GM12878 (cell line): Measurements from ENCODE around the gene ASF1B. TPM values are rescaled to one million over a fixed set of nuclear protein-coding genes. Genes with fewer than 3 reads are reported as not detected.

Source experiments
- EZH2 ChIP-seq: IDR thresholded peaks from 2 replicates; pipeline ENCODE4 v1.6.1; 2012; ENCODE audit warnings: low read depth, mild to moderate bottlenecking, control low read depth, inconsistent platforms, low read length, borderline replicate concordance; ENCODE audit not compliant: control insufficient read depth
- PAX8 ChIP-seq: fragments of 450-650 bp; IDR thresholded peaks from 2 replicates; pipeline ENCODE4 v1.6.1; 2017; ENCODE audit warnings: mild to moderate bottlenecking, moderate library complexity
- SMARCA5 ChIP-seq: fragments of 450-650 bp; IDR thresholded peaks from 2 replicates; pipeline ENCODE4 v1.6.1; 2017; ENCODE audit warnings: mild to moderate bottlenecking
- SRF ChIP-seq, 2 experiments: IDR thresholded peaks; 2 replicates each; pipeline ENCODE4 v1.6.1; 2011; ENCODE audit warnings: low read depth in 2 of 2, low read length in 2 of 2, mild to moderate bottlenecking in 1 of 2, moderate library complexity in 1 of 2
- ZNF622 ChIP-seq: fragments of 450-650 bp; IDR thresholded peaks from 2 replicates; pipeline ENCODE4 v1.6.1; 2017; ENCODE audit warnings: mild to moderate bottlenecking, inconsistent platforms
- polyA plus RNA-seq, 11 experiments: library from polyadenylated mRNA; depleted of rRNA in 4 of 11; unstranded in 6 of 11; stranded (reverse) in 5 of 11; fragments of >200 nt; fragmentation: Nextera tagmentation in 4 of 11; fragmentation: Illumina TruSeq in 1 of 11; extraction: Ambion mirVana in 4 of 11; extraction: Trizol in 1 of 11; gene quantifications; 1 replicate in 1 of 11; 2 replicates in 10 of 11; pipeline versions ENCODE4 v1.2.1 to v1.2.3, GENCODE V29; 2011 to 2016; ENCODE audit warnings: inconsistent platforms in 2 of 11, missing spikeins in 2 of 11, low read depth in 1 of 11
- total RNA-seq, 4 experiments: library from RNA; depleted of rRNA in 3 of 4; stranded (reverse); fragments of >200 nt in 3 of 4; fragmentation: Illumina TruSeq in 1 of 4; extraction: Trizol in 1 of 4; gene quantifications; 2 replicates each; pipeline versions ENCODE4 v1.2.1 to v1.2.3, GENCODE V29; 2013 to 2021
- TF ChIP-seq, protein P1 (sequence below): fragments of 450-650 bp; IDR thresholded peaks from 2 replicates; pipeline ENCODE4 v1.6.1; 2017; ENCODE audit warnings: mild to moderate bottlenecking, moderate library complexity
- TF ChIP-seq, protein P2 (sequence below): IDR thresholded peaks from 2 replicates; pipeline ENCODE4 v1.6.1; 2012; ENCODE audit warnings: improper control_type of control experiment, low read depth, low read length; ENCODE audit not compliant: insufficient replicate concordance

Gene ASF1B
- total and polyA plus RNA-seq, 10 of the 15 experiments (the other 5 are each of a cell fraction or from before 2014, with no cell fraction given), result 10.4 to 217 (median 90.2) TPM

GRCh38 chr19:14164082-14164481 lies 27.7 kb upstream of the ASF1B start (continued):
- TF ChIP-seq, protein P1, sequence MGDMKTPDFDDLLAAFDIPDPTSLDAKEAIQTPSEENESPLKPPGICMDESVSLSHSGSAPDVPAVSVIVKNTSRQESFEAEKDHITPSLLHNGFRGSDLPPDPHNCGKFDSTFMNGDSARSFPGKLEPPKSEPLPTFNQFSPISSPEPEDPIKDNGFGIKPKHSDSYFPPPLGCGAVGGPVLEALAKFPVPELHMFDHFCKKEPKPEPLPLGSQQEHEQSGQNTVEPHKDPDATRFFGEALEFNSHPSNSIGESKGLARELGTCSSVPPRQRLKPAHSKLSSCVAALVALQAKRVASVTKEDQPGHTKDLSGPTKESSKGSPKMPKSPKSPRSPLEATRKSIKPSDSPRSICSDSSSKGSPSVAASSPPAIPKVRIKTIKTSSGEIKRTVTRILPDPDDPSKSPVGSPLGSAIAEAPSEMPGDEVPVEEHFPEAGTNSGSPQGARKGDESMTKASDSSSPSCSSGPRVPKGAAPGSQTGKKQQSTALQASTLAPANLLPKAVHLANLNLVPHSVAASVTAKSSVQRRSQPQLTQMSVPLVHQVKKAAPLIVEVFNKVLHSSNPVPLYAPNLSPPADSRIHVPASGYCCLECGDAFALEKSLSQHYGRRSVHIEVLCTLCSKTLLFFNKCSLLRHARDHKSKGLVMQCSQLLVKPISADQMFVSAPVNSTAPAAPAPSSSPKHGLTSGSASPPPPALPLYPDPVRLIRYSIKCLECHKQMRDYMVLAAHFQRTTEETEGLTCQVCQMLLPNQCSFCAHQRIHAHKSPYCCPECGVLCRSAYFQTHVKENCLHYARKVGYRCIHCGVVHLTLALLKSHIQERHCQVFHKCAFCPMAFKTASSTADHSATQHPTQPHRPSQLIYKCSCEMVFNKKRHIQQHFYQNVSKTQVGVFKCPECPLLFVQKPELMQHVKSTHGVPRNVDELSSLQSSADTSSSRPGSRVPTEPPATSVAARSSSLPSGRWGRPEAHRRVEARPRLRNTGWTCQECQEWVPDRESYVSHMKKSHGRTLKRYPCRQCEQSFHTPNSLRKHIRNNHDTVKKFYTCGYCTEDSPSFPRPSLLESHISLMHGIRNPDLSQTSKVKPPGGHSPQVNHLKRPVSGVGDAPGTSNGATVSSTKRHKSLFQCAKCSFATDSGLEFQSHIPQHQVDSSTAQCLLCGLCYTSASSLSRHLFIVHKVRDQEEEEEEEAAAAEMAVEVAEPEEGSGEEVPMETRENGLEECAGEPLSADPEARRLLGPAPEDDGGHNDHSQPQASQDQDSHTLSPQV, result no peak
- TF ChIP-seq SMARCA5, result no peak
- no peak for TF ChIP-seq SRF (IDR thresholded peaks at IDR 0.05; ENCODE audit: low read depth in 2 of 2, low read length in 2 of 2)
- no peak for TF ChIP-seq EZH2
- TF ChIP-seq, protein P2, sequence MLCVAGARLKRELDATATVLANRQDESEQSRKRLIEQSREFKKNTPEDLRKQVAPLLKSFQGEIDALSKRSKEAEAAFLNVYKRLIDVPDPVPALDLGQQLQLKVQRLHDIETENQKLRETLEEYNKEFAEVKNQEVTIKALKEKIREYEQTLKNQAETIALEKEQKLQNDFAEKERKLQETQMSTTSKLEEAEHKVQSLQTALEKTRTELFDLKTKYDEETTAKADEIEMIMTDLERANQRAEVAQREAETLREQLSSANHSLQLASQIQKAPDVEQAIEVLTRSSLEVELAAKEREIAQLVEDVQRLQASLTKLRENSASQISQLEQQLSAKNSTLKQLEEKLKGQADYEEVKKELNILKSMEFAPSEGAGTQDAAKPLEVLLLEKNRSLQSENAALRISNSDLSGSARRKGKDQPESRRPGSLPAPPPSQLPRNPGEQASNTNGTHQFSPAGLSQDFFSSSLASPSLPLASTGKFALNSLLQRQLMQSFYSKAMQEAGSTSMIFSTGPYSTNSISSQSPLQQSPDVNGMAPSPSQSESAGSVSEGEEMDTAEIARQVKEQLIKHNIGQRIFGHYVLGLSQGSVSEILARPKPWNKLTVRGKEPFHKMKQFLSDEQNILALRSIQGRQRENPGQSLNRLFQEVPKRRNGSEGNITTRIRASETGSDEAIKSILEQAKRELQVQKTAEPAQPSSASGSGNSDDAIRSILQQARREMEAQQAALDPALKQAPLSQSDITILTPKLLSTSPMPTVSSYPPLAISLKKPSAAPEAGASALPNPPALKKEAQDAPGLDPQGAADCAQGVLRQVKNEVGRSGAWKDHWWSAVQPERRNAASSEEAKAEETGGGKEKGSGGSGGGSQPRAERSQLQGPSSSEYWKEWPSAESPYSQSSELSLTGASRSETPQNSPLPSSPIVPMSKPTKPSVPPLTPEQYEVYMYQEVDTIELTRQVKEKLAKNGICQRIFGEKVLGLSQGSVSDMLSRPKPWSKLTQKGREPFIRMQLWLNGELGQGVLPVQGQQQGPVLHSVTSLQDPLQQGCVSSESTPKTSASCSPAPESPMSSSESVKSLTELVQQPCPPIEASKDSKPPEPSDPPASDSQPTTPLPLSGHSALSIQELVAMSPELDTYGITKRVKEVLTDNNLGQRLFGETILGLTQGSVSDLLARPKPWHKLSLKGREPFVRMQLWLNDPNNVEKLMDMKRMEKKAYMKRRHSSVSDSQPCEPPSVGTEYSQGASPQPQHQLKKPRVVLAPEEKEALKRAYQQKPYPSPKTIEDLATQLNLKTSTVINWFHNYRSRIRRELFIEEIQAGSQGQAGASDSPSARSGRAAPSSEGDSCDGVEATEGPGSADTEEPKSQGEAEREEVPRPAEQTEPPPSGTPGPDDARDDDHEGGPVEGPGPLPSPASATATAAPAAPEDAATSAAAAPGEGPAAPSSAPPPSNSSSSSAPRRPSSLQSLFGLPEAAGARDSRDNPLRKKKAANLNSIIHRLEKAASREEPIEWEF, result no peak
- TF ChIP-seq PAX8, result no peak
- no peak for TF ChIP-seq ZNF622
